ENCODE data around the gene BPIFB6.

BPIFB6 gene

DNA sequence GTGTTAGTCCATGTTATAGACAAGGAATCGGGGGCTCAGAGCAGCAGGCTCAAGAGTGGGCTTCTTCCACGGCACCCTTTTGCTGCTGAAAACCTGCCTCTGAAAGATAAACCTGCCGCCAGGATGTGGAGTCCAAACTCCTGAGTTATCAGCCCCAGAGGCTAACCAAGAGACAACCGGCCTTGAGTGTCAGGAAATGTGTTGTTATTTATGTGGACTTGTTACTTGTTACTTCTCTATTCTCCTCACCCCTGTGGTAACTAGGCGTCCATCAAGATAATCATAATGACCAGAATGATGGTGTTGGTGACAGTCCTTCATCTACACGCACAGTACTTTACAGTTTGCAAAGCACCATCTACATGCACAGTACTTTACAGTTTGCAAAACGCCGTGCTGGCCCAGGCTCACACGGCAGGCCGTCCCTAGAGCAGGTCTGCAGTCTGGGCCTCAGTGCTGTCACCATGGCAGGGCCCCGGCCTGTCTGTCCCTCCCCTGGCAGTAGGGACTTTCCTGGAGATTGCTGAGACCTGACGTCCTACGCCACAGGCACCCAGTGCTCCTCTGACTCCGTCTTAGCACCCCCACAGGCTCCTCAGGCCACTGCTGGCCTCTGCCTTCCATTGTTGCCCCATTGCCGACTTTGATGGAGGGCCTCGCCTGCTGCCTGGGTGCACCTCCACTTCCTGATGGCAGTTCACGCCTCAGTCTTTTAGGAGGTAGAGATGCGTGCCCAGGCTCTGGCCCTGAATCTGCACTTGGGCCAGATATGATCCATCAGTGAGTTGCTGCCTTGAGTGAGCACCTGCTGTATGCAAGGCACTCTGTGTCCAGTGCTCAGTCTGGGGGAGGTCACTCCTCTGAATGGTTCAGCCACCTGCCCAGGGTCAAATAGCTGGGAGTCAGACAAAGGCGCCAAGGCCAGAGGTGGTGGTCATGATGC lies 38.9 kb downstream of the BPIFB6 start:
- Histone ChIP-seq H3K9me3 (ENCODE audit: insufficient read depth, low read depth, low read length) (no peaks in the 10 kb centered on the region), H3K4me2 (ENCODE audit: low read depth, low read length, poor library complexity, severe bottlenecking) (no peak overlapping the region), H3K9ac (ENCODE audit: low read depth, low read length, poor library complexity, severe bottlenecking) (no peak overlapping the region)

GRCh38 chr20:33071198-33071597 lies 39.8 kb downstream of the BPIFB6 start:
- peaks cover 4% of the 10 kb centered on the region for H3K4me1 ChIP-seq (ENCODE audit: insufficient read depth, low read length, poor library complexity, severe bottlenecking)
- no peak overlapping the region for H3K4me3 ChIP-seq (ENCODE audit: low read length, poor library complexity, severe bottlenecking)
- H3K9me3 ChIP-seq (ENCODE audit: insufficient read depth, low read depth, low read length) = no peaks in the 10 kb centered on the region
- no peaks in the 10 kb centered on the region for H3K27me3 ChIP-seq (ENCODE audit: insufficient read depth, low read length, poor library complexity, severe bottlenecking)
- no peaks in the 10 kb centered on the region for H3F3A ChIP-seq (ENCODE audit: low read depth)
- TF ChIP-seq, protein P1, sequence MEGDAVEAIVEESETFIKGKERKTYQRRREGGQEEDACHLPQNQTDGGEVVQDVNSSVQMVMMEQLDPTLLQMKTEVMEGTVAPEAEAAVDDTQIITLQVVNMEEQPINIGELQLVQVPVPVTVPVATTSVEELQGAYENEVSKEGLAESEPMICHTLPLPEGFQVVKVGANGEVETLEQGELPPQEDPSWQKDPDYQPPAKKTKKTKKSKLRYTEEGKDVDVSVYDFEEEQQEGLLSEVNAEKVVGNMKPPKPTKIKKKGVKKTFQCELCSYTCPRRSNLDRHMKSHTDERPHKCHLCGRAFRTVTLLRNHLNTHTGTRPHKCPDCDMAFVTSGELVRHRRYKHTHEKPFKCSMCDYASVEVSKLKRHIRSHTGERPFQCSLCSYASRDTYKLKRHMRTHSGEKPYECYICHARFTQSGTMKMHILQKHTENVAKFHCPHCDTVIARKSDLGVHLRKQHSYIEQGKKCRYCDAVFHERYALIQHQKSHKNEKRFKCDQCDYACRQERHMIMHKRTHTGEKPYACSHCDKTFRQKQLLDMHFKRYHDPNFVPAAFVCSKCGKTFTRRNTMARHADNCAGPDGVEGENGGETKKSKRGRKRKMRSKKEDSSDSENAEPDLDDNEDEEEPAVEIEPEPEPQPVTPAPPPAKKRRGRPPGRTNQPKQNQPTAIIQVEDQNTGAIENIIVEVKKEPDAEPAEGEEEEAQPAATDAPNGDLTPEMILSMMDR (conservative IDR thresholded peaks at IDR 0.05; ENCODE audit: low read length) = no peak
- TF ChIP-seq EZH2phosphoT487 (IDR thresholded peaks at IDR 0.05; ENCODE audit: borderline replicate concordance) = no peak
- no peak overlapping the region for H2AFZ ChIP-seq (ENCODE audit: low read length)
- H3K79me2 ChIP-seq (ENCODE audit: insufficient read depth, low read length) = no peaks in the 10 kb centered on the region
- no peaks in the 10 kb centered on the region for H4K20me1 ChIP-seq (ENCODE audit: insufficient read depth, low read length, poor library complexity, severe bottlenecking)
- H3K36me3 ChIP-seq (ENCODE audit: insufficient read depth, low read length) = no peaks in the 10 kb centered on the region
- no peaks in the 10 kb centered on the region for H3K9me2 ChIP-seq (replicated peaks; ENCODE audit: low read depth, low read length)
- no peak overlapping the region for H3K4me2 ChIP-seq (ENCODE audit: low read depth, low read length, poor library complexity, severe bottlenecking)
- no peak overlapping the region for H3K9ac ChIP-seq (ENCODE audit: low read depth, low read length, poor library complexity, severe bottlenecking)

More for the DNA sequence above, 38.9 kb downstream of the BPIFB6 start:
- no peaks in the 10 kb centered on the region for H3K9me2 ChIP-seq (replicated peaks; ENCODE audit: low read depth, low read length)
- H3K27me3 ChIP-seq (ENCODE audit: insufficient read depth, low read length, poor library complexity, severe bottlenecking) = no peaks in the 10 kb centered on the region
- H3F3A ChIP-seq (ENCODE audit: low read depth) = no peaks in the 10 kb centered on the region
- no peaks in the 10 kb centered on the region for H3K79me2 ChIP-seq (ENCODE audit: insufficient read depth, low read length)
- H3K36me3 ChIP-seq (ENCODE audit: insufficient read depth, low read length) = no peaks in the 10 kb centered on the region
- H3K4me1 ChIP-seq (ENCODE audit: insufficient read depth, low read length, poor library complexity, severe bottlenecking) = peaks cover 4% of the 10 kb centered on the region
- H4K20me1 ChIP-seq (ENCODE audit: insufficient read depth, low read length, poor library complexity, severe bottlenecking) = no peaks in the 10 kb centered on the region
- H3K4me3 ChIP-seq (ENCODE audit: low read length, poor library complexity, severe bottlenecking) = no peak overlapping the region
- H2AFZ ChIP-seq (ENCODE audit: low read length) = no peak overlapping the region
- TF ChIP-seq, protein P1 (conservative IDR thresholded peaks at IDR 0.05; ENCODE audit: low read length) = no peak
- no peak for TF ChIP-seq EZH2phosphoT487 (IDR thresholded peaks at IDR 0.05; ENCODE audit: borderline replicate concordance)

- Histone ChIP-seq H3K9ac (ENCODE audit: low read depth, low read length, poor library complexity, severe bottlenecking) (no peak overlapping the region), H3K4me1 (ENCODE audit: insufficient read depth, low read length, poor library complexity, severe bottlenecking) (peaks cover 4% of the 10 kb centered on the region), H4K20me1 (ENCODE audit: insufficient read depth, low read length, poor library complexity, severe bottlenecking) (no peaks in the 10 kb centered on the region), H3K4me2 (ENCODE audit: low read depth, low read length, poor library complexity, severe bottlenecking) (no peak overlapping the region), H3K36me3 (ENCODE audit: insufficient read depth, low read length) (no peaks in the 10 kb centered on the region), H3K79me2 (ENCODE audit: insufficient read depth, low read length) (no peaks in the 10 kb centered on the region), H3K9me2 (replicated peaks; ENCODE audit: low read depth, low read length) (no peaks in the 10 kb centered on the region), H3K9me3 (ENCODE audit: insufficient read depth, low read depth, low read length) (no peaks in the 10 kb centered on the region), H3F3A (ENCODE audit: low read depth) (no peaks in the 10 kb centered on the region), H3K27me3 (ENCODE audit: insufficient read depth, low read length, poor library complexity, severe bottlenecking) (no peaks in the 10 kb centered on the region), H3K4me3 (ENCODE audit: low read length, poor library complexity, severe bottlenecking) (no peak overlapping the region), H2AFZ (ENCODE audit: low read length) (no peak overlapping the region)
- TF ChIP-seq, protein P1 (conservative IDR thresholded peaks at IDR 0.05; ENCODE audit: low read length) = no peak
- no peak for TF ChIP-seq EZH2phosphoT487 (IDR thresholded peaks at IDR 0.05; ENCODE audit: borderline replicate concordance)
Observed at GRCh38 chr20:33072362-33072761, 40.9 kb downstream of the BPIFB6 start.

Measured in Loucy (cell line).